GM12878 (cell line): ENCODE measurements around the gene AFAP1. TPM values are rescaled to one million over a fixed set of nuclear protein-coding genes. Genes with fewer than 3 reads are reported as not detected.

Source experiments
- ATAC-seq: fragments of 200-7000 bp; cut with Tn5 transposase; 3 replicates; pipeline ENCODE4 v1.9.1; 2020; ENCODE audit warnings: mild to moderate bottlenecking, moderate library complexity
- BruUV-seq: library from RNA; stranded (reverse); fragments of 400-500 nt; replicated peaks from 2 replicates; lab custom pipeline; 2021; lab: Mats Ljungman, UMichigan
- CTCF ChIA-PET: fragments of 300-600 bp; sonication (Branson Sonifier 250); formaldehyde crosslinking; extraction: SDS; loops from one replicate; lab custom pipeline; 2021; ENCODE audit warnings: inconsistent platforms; lab: Yijun Ruan, JAX
- POLR2A ChIA-PET: fragments of 350-600 bp; formaldehyde crosslinking; extraction: SDS; loops from one replicate; lab custom pipeline; 2021; ENCODE audit warnings: inconsistent platforms; lab: Charles Lee
- RAD21 ChIA-PET: fragments of 300-600 bp; sonication (Branson Sonifier 250); formaldehyde crosslinking; loops from one replicate; lab custom pipeline; 2023; ENCODE audit warnings: antibody characterized with exemption; ENCODE audit not compliant: unreplicated experiment; lab: Charles Lee
- SMC1A ChIA-PET: fragments of 300-600 bp; sonication (Branson Sonifier 250); formaldehyde crosslinking; loops from one replicate; lab custom pipeline; 2023; ENCODE audit not compliant: unreplicated experiment, uncharacterized antibody; lab: Charles Lee
- DNase-seq: peaks from one replicate; pipeline ENCODE4 v3.0.0-alpha.2; 2011; ENCODE audit warnings: low read depth, low spot score
- FAIRE-seq: peaks from 3 replicates; lab custom pipeline; 2011; peaks lifted over from hg19 to GRCh38; lab: Jason Lieb, UNC
- H2AFZ ChIP-seq: 2 replicates; pipeline ENCODE4 v1.6.0; 2011; ENCODE audit warnings: low read depth, low read length, control low read depth; ENCODE audit not compliant: control insufficient read depth
- H3K27ac ChIP-seq: 2 replicates; pipeline ENCODE4 v1.5.1; 2011; ENCODE audit warnings: control low read depth; ENCODE audit not compliant: control insufficient read depth, insufficient read depth
- H3K27me3 ChIP-seq, 2 experiments: replicated peaks in 1 of 2; 2 replicates each; pipeline versions ENCODE4 v1.6.0 to v1.6.1; 2011; ENCODE audit warnings: low read length in 1 of 2; ENCODE audit not compliant: control insufficient read depth in 2 of 2, insufficient read depth in 2 of 2
- H3K36me3 ChIP-seq, 2 experiments: 2 replicates each; pipeline ENCODE4 v1.5.1; 2011; ENCODE audit warnings: low read length in 1 of 2; ENCODE audit not compliant: control insufficient read depth in 2 of 2, insufficient read depth in 2 of 2
- H3K4me1 ChIP-seq: 2 replicates; pipeline ENCODE4 v1.6.1; 2011; ENCODE audit warnings: mild to moderate bottlenecking, low read length, moderate library complexity, mixed read lengths; ENCODE audit not compliant: control insufficient read depth, insufficient read depth
- H3K4me2 ChIP-seq: 2 replicates; pipeline ENCODE4 v1.6.0; 2011; ENCODE audit warnings: control low read depth; ENCODE audit not compliant: control insufficient read depth, insufficient read depth
- H3K4me3 ChIP-seq: fragments of 200-600 bp; sonication (generic); 2 replicates; pipeline ENCODE4 v1.5.1; 2016
- H3K79me2 ChIP-seq: 2 replicates; pipeline ENCODE4 v1.6.0; 2011; ENCODE audit warnings: low read length; ENCODE audit not compliant: control insufficient read depth, insufficient read depth
- H3K9ac ChIP-seq: 2 replicates; pipeline ENCODE4 v1.8.0; 2011; ENCODE audit warnings: low read length, control low read depth, mixed read lengths; ENCODE audit not compliant: control insufficient read depth, insufficient read depth
- H3K9me3 ChIP-seq: replicated peaks from 3 replicates; pipeline ENCODE4 v1.5.1; 2011; ENCODE audit warnings: mild to moderate bottlenecking, low read length; ENCODE audit not compliant: control insufficient read depth, insufficient read depth
- H4K20me1 ChIP-seq: 2 replicates; pipeline ENCODE4 v1.6.0; 2011; ENCODE audit not compliant: control insufficient read depth, insufficient read depth
- ASH2L ChIP-seq: fragments of 300-600, 200-600 bp; sonication (generic); IDR thresholded peaks from 2 replicates; pipeline ENCODE4 v1.6.1; 2017; ENCODE audit warnings: low read depth, mild to moderate bottlenecking, borderline replicate concordance
- ATF3 ChIP-seq: IDR thresholded peaks from 2 replicates; pipeline ENCODE4 v1.6.1; 2011; ENCODE audit warnings: low read depth, mild to moderate bottlenecking, low read length, moderate library complexity, borderline replicate concordance; ENCODE audit errors: extremely low read depth
- BHLHE40 ChIP-seq, 2 experiments: fragments of 450-650 bp in 1 of 2; IDR thresholded peaks; 2 replicates each; pipeline ENCODE4 v1.6.1; 2011 to 2017; ENCODE audit warnings: low read depth in 2 of 2, borderline replicate concordance in 1 of 2, improper control_type of control experiment in 1 of 2, low read length in 1 of 2, mild to moderate bottlenecking in 1 of 2
- CHD4 ChIP-seq: fragments of 200-600 bp; sonication (generic); IDR thresholded peaks from 2 replicates; pipeline ENCODE4 v1.6.1; 2016; ENCODE audit warnings: mild to moderate bottlenecking
- E2F4 ChIP-seq: IDR thresholded peaks from 2 replicates; pipeline ENCODE4 v1.6.1; 2012; ENCODE audit warnings: low read depth, low read length, improper control_type of control experiment
- E4F1 ChIP-seq: fragments of 450-650 bp; IDR thresholded peaks from 2 replicates; pipeline ENCODE4 v1.6.1; 2018; ENCODE audit warnings: borderline replicate concordance, mild to moderate bottlenecking; ENCODE audit not compliant: partially characterized antibody
- ELK1 ChIP-seq: IDR thresholded peaks from 2 replicates; pipeline ENCODE4 v1.6.1; 2012; ENCODE audit warnings: low read depth, low read length, improper control_type of control experiment
- IKZF1 ChIP-seq: fragments of 450-650 bp; conservative IDR thresholded peaks from 2 replicates; pipeline ENCODE4 v1.6.1; 2017; ENCODE audit warnings: antibody characterized with exemption, mild to moderate bottlenecking
- KAT2A ChIP-seq: conservative IDR thresholded peaks from 2 replicates; pipeline ENCODE4 v1.6.1; 2011; ENCODE audit warnings: low read depth, low read length; ENCODE audit not compliant: control insufficient read depth
- KLF5 ChIP-seq: fragments of 450-650 bp; IDR thresholded peaks from 2 replicates; pipeline ENCODE4 v1.6.1; 2014; ENCODE audit warnings: mild to moderate bottlenecking; ENCODE audit not compliant: partially characterized antibody
- MEF2A ChIP-seq: IDR thresholded peaks from 2 replicates; pipeline ENCODE4 v1.6.1; 2011; ENCODE audit warnings: low read depth, mild to moderate bottlenecking, low read length, moderate library complexity; ENCODE audit not compliant: insufficient read depth
- MXI1 ChIP-seq: fragments of 150-350 bp; IDR thresholded peaks from 2 replicates; pipeline ENCODE4 v1.6.1; 2011; ENCODE audit warnings: low read depth, mild to moderate bottlenecking, inconsistent platforms, low read length, improper control_type of control experiment
- NBN ChIP-seq: fragments of 450-650 bp; IDR thresholded peaks from 2 replicates; pipeline ENCODE4 v1.6.1; 2016
- NFYB ChIP-seq: IDR thresholded peaks from 2 replicates; pipeline ENCODE4 v1.6.1; 2011; ENCODE audit warnings: low read depth, mild to moderate bottlenecking, low read length, improper control_type of control experiment, moderate library complexity; ENCODE audit not compliant: insufficient read depth
- PKNOX1 ChIP-seq: fragments of 450-650 bp; IDR thresholded peaks from 2 replicates; pipeline ENCODE4 v1.6.1; 2016; ENCODE audit warnings: mild to moderate bottlenecking
- RAD51 ChIP-seq: fragments of 450-650 bp; IDR thresholded peaks from 2 replicates; pipeline ENCODE4 v1.6.1; 2016; ENCODE audit warnings: moderate library complexity, mild to moderate bottlenecking, inconsistent platforms
- RBBP5 ChIP-seq: fragments of 200-600 bp; sonication (generic); conservative IDR thresholded peaks from 2 replicates; pipeline ENCODE4 v1.6.1; 2016
- STAT1 ChIP-seq: fragments of 450-650 bp; conservative IDR thresholded peaks from 2 replicates; pipeline ENCODE4 v1.6.1; 2014; ENCODE audit warnings: antibody characterized with exemption, mild to moderate bottlenecking
- TBL1XR1 ChIP-seq: IDR thresholded peaks from 2 replicates; pipeline ENCODE4 v1.6.1; 2012; ENCODE audit warnings: low read depth, low read length, improper control_type of control experiment
- TCF3 ChIP-seq: IDR thresholded peaks from 2 replicates; pipeline ENCODE4 v1.6.1; 2012; ENCODE audit warnings: low read depth, mild to moderate bottlenecking, low read length, borderline replicate concordance; ENCODE audit not compliant: insufficient read depth
- WGBS: methylation state at CpG from one replicate; pipeline ENCODE4 v1.1.6; 2016; ENCODE audit warnings: low lambda C conversion rate; ENCODE audit not compliant: insufficient replicate concordance, insufficient coverage; ENCODE audit errors: missing lambda C conversion rate; 5-methylcytosine and 5-hydroxymethylcytosine counted together
- in situ Hi-C: fragments of 300-500 bp; cut with MboI; formaldehyde crosslinking; loops from 9 replicates; pipeline ENCODE4 v1.14.3; 2018; ENCODE audit warnings: mixed read lengths
- intact Hi-C: fragments of 100-400 bp; cut with micrococcal nuclease; formaldehyde crosslinking; loops from one replicate; pipeline ENCODE4 v1.14.2; 2022; ENCODE audit not compliant: unreplicated experiment
- polyA plus RNA-seq, 11 experiments: library from polyadenylated mRNA; depleted of rRNA in 4 of 11; unstranded in 6 of 11; stranded (reverse) in 5 of 11; fragments of >200 nt; fragmentation: Nextera tagmentation in 4 of 11; fragmentation: Illumina TruSeq in 1 of 11; extraction: Ambion mirVana in 4 of 11; extraction: Trizol in 1 of 11; gene quantifications; 1 replicate in 1 of 11; 2 replicates in 10 of 11; pipeline versions ENCODE4 v1.2.1 to v1.2.3, GENCODE V29; 2011 to 2016; ENCODE audit warnings: inconsistent platforms in 2 of 11, missing spikeins in 2 of 11, low read depth in 1 of 11
- total RNA-seq, 4 experiments: library from RNA; depleted of rRNA in 3 of 4; stranded (reverse); fragments of >200 nt in 3 of 4; fragmentation: Illumina TruSeq in 1 of 4; extraction: Trizol in 1 of 4; gene quantifications; 2 replicates each; pipeline versions ENCODE4 v1.2.1 to v1.2.3, GENCODE V29; 2013 to 2021

The AFAP1 gene
- total and polyA plus RNA-seq, 10 of the 15 experiments (the other 5 are each of a cell fraction or from before 2014, with no cell fraction given): 0.02 to 0.23 (median 0.09) TPM; not detected in 1

- H3K36me3 ChIP-seq: no peaks in the 10 kb centered on the region
- H2AFZ ChIP-seq: no peak overlapping the region
- no peak overlapping the region for H3K4me2 ChIP-seq
- CTCF ChIA-PET: no interaction called here
- no peak overlapping the region for H3K4me3 ChIP-seq
- RAD21 ChIA-PET: no interaction called here
- H3K27ac ChIP-seq: no peak overlapping the region
- intact Hi-C loops: no loop called here
- ATAC-seq (no peak), FAIRE-seq (no peak), DNase-seq (no peak)
- no TSS peak for BruUV-seq
- no peak overlapping the region for H3K9ac ChIP-seq
- SMC1A ChIA-PET: interaction anchor here (0.8 kb wide), 1 partner anchor 47 kb away, joined by 3 read pairs; no protein-coding TSS in a partner anchor
- no peak for TF ChIP-seq TBL1XR1
- TF ChIP-seq IKZF1: no peak
- no peak for TF ChIP-seq ASH2L
- no peak for TF ChIP-seq RBBP5
- TF ChIP-seq PKNOX1: no peak
- no peak for TF ChIP-seq STAT1
- no peak for TF ChIP-seq NBN
- TF ChIP-seq MXI1: no peak
- no peak for TF ChIP-seq KLF5
- no peak for TF ChIP-seq ELK1
- TF ChIP-seq E4F1: no peak
- TF ChIP-seq ATF3: no peak
- no peak for TF ChIP-seq RAD51
- no peak for TF ChIP-seq MEF2A
- TF ChIP-seq CHD4: no peak
- no peak for TF ChIP-seq BHLHE40 (IDR thresholded peaks at IDR 0.05; ENCODE audit: borderline replicate concordance in 1 of 2, low read depth in 2 of 2, low read length in 1 of 2)
- TF ChIP-seq KAT2A: no peak
- no peak for TF ChIP-seq NFYB
- no peak for TF ChIP-seq TCF3
- no peak for TF ChIP-seq E2F4
- POLR2A ChIA-PET: no interaction called here
- H3K9me3 ChIP-seq: peaks cover 2% of the 10 kb centered on the region; the same call in 2 of the 3 replicates
- in situ Hi-C loops: no loop called here
- WGBS: 54% methylated on average over 4 of the region's 4 CpGs
- H4K20me1 ChIP-seq: no peaks in the 10 kb centered on the region
- no peaks in the 10 kb centered on the region; the same call in 1 of the 2 replicates for H3K4me1 ChIP-seq
- H3K27me3 ChIP-seq: peaks cover 0 to 1% of the 10 kb centered on the region in 2 experiments; a peak in 2 of 4 replicates
- no peaks in the 10 kb centered on the region for H3K79me2 ChIP-seq
Observed at GRCh38 chr4:7955393-7955792, 15.7 kb upstream of the AFAP1 start.
